ENCODE data around the gene TCOF1.

TCOF1 gene

GRCh38 chr5:150352244-150353031 is 5.1 kb upstream of the TCOF1 start:
- no peak for DNase-seq (ENCODE audit: low spot score)

DNA sequence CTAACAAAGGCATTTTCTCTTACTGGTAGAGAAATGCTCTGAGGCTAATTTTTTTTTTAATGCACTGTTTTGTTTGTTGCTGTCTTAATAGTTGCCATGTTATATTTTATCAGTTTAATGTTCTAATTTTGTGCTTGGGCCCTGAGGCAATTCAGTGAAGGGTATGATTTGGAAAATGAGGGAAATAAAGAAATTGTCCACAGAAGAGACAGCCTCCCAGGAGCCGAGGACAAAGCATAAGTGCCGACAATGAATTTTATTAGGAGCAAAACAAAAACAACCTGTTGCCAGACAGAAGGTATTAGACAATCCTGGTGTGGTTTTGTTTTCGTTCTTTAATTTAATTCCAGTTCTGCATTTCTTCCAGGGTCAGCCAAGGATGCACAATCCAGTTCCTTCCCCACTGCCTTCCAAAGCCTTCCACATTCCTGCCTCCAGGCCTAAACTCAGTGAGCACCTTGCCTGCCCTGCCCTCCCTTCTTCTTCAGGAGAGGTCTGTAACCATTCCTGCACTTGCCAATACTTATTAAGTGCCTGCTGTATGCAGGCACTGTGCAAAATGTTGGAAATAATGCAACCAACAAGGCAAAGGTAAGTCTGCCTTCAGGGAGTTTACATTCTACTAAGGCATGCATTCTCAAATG is 4.3 kb upstream of the TCOF1 start:
- no peak for DNase-seq (ENCODE audit: low spot score)

DNA sequence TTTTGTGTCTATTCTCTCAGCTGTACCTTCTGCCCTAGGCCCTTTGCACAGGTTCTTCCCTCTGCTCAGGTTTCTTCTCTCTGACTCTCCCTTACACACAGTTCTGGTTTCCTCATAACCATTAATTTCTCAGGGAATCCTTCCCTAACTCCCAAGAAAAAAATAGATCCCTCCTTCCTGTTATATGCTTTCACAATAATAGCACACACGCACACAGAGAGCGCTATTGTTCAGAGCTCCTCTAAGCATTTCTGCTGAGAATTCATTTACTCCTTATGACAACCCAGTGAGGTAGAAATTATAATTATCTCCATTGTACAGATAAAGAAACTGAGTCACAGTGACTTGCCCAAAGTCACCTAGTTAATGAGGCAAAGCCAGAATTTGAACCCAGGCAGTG is 1.7 kb upstream of the TCOF1 start:
- DNase-seq (ENCODE audit: low spot score), result no peak

DNA sequence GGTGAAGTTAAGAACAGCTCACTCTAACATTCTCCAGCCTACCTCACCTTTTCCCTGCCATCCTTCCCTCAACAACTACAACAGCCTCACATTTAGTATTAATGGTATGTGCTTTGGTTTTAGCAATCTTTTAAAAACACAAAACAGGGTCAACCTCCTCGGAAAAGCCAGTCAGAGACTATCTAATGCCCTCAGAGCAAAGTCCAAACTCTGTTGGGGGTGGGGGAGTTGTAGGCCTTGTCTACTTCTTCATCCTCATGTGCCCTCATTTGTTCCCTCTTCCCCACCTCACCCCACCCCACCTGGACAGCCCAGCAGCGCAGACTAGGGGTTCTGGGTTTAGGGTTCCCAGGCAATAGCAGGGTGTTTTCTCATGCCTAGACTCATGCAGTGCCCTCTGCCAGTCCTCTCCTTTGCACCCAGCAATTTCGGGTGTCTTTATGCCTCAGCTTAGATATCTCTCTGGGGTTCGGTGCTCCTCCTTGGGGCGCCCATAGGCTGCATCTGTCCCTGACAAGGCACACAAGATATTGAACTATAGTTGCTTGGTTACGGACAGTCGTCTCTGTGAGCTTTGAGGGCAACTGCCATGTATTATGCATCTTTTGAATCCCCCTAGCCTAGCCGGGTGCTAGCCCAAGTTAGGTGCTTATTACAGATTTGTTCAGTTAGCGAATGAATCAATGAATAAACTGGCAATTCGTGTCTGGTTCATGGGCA is 762 bp upstream of the TCOF1 start:
- no peak for DNase-seq (ENCODE audit: low spot score)

- no peak for DNase-seq (ENCODE audit: low spot score)
Measured at GRCh38 chr5:150358261-150359095, 981 bp downstream of the TCOF1 start.

DNA sequence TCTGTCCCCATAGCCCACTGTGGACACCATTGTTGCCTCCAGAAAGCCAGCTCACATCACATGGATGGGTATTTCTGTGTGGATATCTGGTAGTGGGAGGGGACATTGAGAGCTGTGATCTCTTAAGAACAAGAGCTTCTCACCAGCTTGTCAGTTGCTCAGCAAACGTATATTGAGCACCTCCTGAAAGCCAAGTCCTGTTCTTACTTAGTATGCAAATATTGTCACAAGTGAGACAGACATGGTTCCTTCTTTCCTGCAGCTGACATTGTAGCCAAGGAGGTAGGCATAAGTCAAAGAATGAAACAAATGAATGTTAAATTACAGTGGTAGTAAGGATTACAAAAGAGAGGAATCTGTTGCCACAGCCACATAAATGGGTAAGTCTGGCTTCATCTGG is 3.8 kb downstream of the TCOF1 start:
- no peak for DNase-seq (ENCODE audit: low spot score)

DNA sequence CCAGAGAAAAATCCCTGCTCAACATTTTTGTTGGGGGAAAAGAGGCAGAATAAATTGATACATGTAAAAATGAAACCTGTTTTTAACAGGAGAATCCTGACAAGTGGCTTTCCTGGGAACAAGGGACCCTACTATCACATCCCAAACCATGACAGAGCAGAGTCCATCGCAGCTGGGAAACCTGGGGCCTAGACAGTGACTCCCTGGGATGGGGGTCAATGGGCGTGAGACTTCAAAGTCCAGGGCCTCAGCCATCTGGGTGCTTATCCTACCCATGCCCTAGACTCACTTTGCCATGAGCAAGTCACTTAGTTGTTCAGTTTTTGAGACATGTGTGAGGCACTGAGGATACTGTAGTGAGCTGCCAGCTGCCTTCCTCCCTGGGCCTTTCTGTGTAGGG is 5.7 kb downstream of the TCOF1 start:
- DNase-seq (ENCODE audit: low spot score), result no peak

GRCh38 chr5:150364004-150364403 is 6.5 kb downstream of the TCOF1 start:
- no peak for DNase-seq (ENCODE audit: low spot score)

GRCh38 chr5:150368526-150368925 is 11.0 kb downstream of the TCOF1 start:
- no peak for DNase-seq (ENCODE audit: low spot score)

DNA sequence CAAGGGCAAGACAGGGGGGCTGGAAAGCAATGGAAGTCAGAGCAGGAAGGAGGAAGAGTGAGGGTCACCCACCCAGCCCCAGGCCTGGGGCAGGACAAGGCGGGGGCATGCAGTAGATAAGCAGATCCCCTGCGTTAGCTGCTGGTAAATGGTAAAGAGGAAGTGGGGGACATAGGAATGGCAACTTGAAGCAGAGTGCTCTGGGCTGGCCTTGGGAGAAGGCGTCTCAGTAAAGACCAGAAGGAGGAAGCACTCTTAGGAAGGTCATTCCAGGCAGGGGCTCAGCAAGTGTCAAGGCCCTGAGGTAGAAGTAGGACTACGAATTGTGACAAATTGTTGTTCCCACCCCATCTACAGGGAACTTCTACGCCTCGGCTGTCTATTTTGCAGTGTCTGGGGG is 15.1 kb downstream of the TCOF1 start:
- DNase-seq (ENCODE audit: low spot score), result no peak

GRCh38 chr5:150374651-150375050 is 17.2 kb downstream of the TCOF1 start:
- DNase-seq (ENCODE audit: low spot score), result no peak

DNA sequence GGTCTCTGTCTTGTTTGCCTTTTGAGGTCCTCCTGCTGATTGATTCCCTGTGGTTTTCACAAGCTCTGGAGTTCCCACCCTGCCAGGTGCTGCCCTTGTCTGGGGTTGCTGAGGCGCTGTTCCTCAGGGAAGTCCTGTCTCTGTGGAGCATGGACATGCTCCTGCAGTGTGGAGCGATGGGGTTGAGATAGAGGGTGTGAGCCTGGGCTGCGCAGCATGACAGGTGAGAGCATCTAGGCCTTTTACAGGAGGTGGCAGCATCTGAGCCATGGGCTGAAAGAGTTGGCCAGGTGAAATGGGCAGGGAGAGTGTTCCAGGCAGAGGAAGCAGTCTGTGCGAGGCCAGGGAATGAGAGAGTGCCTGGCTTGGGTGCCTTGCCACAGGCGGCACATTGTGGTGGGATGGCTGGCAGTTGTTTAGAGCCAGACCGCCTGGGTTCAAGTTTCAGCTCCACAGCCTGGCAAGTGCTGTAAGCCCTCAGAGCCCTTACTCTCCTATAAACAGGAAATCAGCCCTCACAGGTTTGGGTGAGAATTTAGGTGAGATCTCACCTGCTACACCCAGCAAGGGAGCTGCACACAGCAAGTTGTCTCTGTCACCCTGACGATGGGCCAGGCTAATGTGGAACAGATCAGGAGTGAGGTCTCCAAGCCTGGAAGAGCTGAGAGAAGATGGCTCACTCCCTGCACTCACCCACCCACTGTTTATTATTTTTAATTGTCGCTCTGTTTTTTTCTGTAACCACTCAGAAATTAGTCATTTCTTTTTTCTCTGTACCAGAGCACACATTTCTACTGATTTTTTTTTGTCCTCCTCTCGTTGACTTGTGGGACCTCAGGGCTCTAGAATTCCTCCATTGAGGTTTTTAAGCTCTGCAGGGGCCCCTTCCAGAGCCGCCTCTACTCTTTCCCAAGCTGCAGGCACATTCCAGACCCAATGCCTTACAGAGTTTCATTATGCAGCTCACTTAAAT is 19.6 kb downstream of the TCOF1 start:
- peak; percentile 71 for DNase-seq (ENCODE audit: low spot score)

- DNase-seq (ENCODE audit: low spot score), result peak; percentile 89
Measured at GRCh38 chr5:150377964-150378694, 20.6 kb downstream of the TCOF1 start.

GRCh38 chr5:150384701-150385100 is 27.2 kb downstream of the TCOF1 start:
- DNase-seq (ENCODE audit: low spot score), result no peak

GRCh38 chr5:150386024-150386855 is 28.7 kb downstream of the TCOF1 start:
- no peak for DNase-seq (ENCODE audit: low spot score)

DNA sequence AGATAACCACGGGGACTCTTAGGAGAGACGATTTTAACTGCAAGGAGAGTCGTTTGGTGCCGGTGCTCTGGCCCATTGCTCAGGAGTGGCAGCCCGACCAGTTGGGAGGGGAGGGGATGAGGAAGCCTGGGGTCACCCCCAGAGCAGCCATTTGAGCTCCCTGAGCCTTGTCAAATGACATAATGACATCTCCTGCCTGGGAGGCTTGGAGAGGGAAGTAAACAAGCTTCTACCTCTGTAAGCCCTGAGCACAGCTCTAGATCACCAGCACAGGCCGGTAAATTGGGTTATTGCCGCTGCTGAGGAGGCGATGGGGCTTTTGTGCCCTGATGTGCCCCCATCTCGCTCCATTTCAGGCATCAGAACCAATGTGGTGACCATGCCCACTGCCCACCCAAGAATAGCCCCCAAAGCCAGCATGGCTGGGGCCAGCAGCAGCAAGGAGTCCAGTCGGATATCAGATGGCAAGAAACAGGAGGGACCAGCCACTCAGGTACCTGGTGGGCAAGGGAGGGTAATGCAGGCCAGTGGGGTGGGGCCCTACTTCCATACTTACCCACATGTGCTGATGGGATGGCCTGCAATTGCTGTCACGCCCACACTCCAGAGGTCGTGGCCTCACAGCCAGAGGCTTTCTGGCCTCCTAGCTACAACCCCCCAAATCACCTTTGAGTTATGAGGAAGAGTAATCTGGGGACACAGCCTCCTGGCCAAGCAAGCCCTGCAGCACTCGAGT is 32.2 kb downstream of the TCOF1 start:
- no peak for DNase-seq (ENCODE audit: low spot score)

GRCh38 chr5:150391064-150391834 is 33.8 kb downstream of the TCOF1 start:
- no peak for DNase-seq (ENCODE audit: low spot score)

DNA sequence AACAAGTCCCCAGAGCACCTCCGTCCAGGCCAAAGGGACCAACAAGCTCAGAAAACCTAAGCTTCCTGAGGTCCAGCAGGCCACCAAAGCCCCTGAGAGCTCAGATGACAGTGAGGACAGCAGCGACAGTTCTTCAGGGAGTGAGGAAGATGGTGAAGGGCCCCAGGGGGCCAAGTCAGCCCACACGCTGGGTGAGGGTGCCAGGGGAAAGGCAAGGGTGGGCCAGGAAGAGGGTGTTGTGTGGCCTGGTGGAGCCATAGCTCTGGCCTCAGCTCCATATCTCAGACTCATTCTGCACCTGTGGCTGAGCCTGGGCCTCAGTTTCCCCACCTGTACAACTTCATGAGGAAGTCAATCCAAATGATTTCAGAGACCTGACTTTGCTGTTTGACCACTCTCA is 34.5 kb downstream of the TCOF1 start:
- DNase-seq (ENCODE audit: low spot score), result no peak

All from AG08395 (cell line).